Activated effector memory CD4-positive, alpha-beta T cell treated with anti-CD3 and anti-CD28 coated beads, Interleukin-2, amount 50 U/mL, for 16 hours (primary cell): ENCODE results near the gene TNFAIP1.

Source experiments
- DNase-seq: peaks from one replicate; pipeline ENCODE4 v3.0.0-alpha.2; 2020

TNFAIP1 gene

GRCh38 chr17:28346199-28346580 is 10.6 kb downstream of the TNFAIP1 start:
- no peak for DNase-seq

- no peak for DNase-seq
Measured at GRCh38 chr17:28346746-28347246, 11.2 kb downstream of the TNFAIP1 start.

- peak; percentile 33 for DNase-seq
Measured at GRCh38 chr17:28347261-28347891, 11.8 kb downstream of the TNFAIP1 start.

- DNase-seq: peak; percentile 57
Measured at GRCh38 chr17:28348979-28349378, 13.4 kb downstream of the TNFAIP1 start.

GRCh38 chr17:28350271-28350670 is 14.7 kb downstream of the TNFAIP1 start:
- DNase-seq: no peak

- peak; percentile 99 for DNase-seq
Measured at GRCh38 chr17:28357061-28357900, 21.7 kb downstream of the TNFAIP1 start, which contains the start of gene POLDIP2. Gene POLDIP2 (minus strand): TSS chr17:28357527. CDS start chr17:28357448, 79 bp downstream.

GRCh38 chr17:28357901-28358197 is 22.3 kb downstream of the TNFAIP1 start:
- DNase-seq: no peak

- no peak for DNase-seq
Measured at GRCh38 chr17:28363186-28363585, 27.6 kb downstream of the TNFAIP1 start.

GRCh38 chr17:28363776-28364650 is 28.5 kb downstream of the TNFAIP1 start:
- no peak for DNase-seq

GRCh38 chr17:28364665-28365363 is 29.3 kb downstream of the TNFAIP1 start, which contains the start of gene SEBOX:
Gene SEBOX (minus strand): TSS chr17:28365199. CDS start chr17:28365151, 48 bp downstream.
- DNase-seq: no peak

GRCh38 chr17:28365487-28365886 is 29.9 kb downstream of the TNFAIP1 start:
- DNase-seq: no peak

- no peak for DNase-seq
Measured at GRCh38 chr17:28366605-28367004, 31.0 kb downstream of the TNFAIP1 start.

- DNase-seq: no peak
Measured at GRCh38 chr17:28367641-28368305, 32.2 kb downstream of the TNFAIP1 start.

GRCh38 chr17:28368306-28368831 is 32.8 kb downstream of the TNFAIP1 start:
- DNase-seq: no peak

- DNase-seq: no peak
Measured at GRCh38 chr17:28368915-28369683, 33.5 kb downstream of the TNFAIP1 start.

- no peak for DNase-seq
Measured at GRCh38 chr17:28369684-28370034, 34.1 kb downstream of the TNFAIP1 start.

- no peak for DNase-seq
Measured at GRCh38 chr17:28370035-28370743, 34.6 kb downstream of the TNFAIP1 start, which contains the start of gene VTN. Gene VTN (minus strand): TSS chr17:28370307. CDS start chr17:28370203, 104 bp downstream.

- no peak for DNase-seq
Measured at GRCh38 chr17:28370744-28371103, 35.2 kb downstream of the TNFAIP1 start.

- DNase-seq: peak; percentile 94
Measured at GRCh38 chr17:28371245-28372202, 36.0 kb downstream of the TNFAIP1 start, which contains the start of gene SARM1. Gene SARM1 (plus strand): TSS chr17:28371694. CDS start chr17:28372033, 339 bp downstream.
